WTC11 (cell line): Measurements from ENCODE around the gene ADORA2B.

Experiments
- CREM ChIP-seq: sonication (generic); formaldehyde crosslinking; IDR thresholded peaks from 2 replicates; pipeline ENCODE4 v1.8.1; 2022; ENCODE audit warnings: mild to moderate bottlenecking, missing genetic modification reagents, moderate library complexity
- ZNF416 ChIP-seq: fragments of 250-450 bp; sonication (Bioruptor Pico); IDR thresholded peaks from 2 replicates; pipeline ENCODE4 v1.9.0; 2021; ENCODE audit warnings: mild to moderate bottlenecking, inconsistent platforms
- TF ChIP-seq, protein P1 (sequence below): fragments of 200-600 bp; IDR thresholded peaks from 2 replicates; pipeline ENCODE4 v1.8.0; 2022; ENCODE audit warnings: antibody characterized with exemption
- TF ChIP-seq, protein P2 (sequence below): sonication (generic); formaldehyde crosslinking; IDR thresholded peaks from 2 replicates; pipeline ENCODE4 v1.8.1; 2023; ENCODE audit warnings: mild to moderate bottlenecking, missing genetic modification reagents
- TF ChIP-seq, protein P3 (sequence below): sonication (generic); formaldehyde crosslinking; conservative IDR thresholded peaks from 2 replicates; pipeline ENCODE4 v1.8.1; 2023; ENCODE audit warnings: mild to moderate bottlenecking, low read depth, missing genetic modification reagents, moderate library complexity
- TF ChIP-seq, protein P4 (sequence below): sonication (generic); formaldehyde crosslinking; IDR thresholded peaks from 2 replicates; pipeline ENCODE4 v1.8.0; 2022; ENCODE audit warnings: mild to moderate bottlenecking, missing genetic modification reagents
- TF ChIP-seq, protein P5 (sequence below): sonication (generic); formaldehyde crosslinking; IDR thresholded peaks from 2 replicates; pipeline ENCODE4 v1.8.1; 2023; ENCODE audit warnings: mild to moderate bottlenecking, moderate library complexity, missing genetic modification reagents

DNA sequence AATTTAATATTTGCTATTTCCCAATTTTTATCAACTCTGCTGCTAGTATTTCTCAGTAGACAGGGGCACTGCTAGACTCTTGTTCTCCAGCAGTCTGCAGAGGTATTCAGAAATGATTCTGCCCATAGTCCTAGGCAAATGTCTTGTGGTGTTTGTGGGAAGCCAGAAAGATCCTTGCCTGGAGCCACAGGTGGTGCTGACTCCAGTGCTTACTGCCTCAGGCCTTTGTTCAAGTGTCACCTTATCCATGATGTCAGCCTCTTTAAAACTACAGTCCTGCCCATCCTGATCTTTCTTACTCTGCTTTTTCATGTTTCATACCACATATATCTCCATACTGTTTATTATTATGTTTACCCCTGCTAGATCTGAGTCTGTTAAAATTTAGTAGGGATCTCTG is 28.1 kb downstream of the ADORA2B start:
- TF ChIP-seq, protein P1, sequence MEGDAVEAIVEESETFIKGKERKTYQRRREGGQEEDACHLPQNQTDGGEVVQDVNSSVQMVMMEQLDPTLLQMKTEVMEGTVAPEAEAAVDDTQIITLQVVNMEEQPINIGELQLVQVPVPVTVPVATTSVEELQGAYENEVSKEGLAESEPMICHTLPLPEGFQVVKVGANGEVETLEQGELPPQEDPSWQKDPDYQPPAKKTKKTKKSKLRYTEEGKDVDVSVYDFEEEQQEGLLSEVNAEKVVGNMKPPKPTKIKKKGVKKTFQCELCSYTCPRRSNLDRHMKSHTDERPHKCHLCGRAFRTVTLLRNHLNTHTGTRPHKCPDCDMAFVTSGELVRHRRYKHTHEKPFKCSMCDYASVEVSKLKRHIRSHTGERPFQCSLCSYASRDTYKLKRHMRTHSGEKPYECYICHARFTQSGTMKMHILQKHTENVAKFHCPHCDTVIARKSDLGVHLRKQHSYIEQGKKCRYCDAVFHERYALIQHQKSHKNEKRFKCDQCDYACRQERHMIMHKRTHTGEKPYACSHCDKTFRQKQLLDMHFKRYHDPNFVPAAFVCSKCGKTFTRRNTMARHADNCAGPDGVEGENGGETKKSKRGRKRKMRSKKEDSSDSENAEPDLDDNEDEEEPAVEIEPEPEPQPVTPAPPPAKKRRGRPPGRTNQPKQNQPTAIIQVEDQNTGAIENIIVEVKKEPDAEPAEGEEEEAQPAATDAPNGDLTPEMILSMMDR: no peak
- TF ChIP-seq, protein P2, sequence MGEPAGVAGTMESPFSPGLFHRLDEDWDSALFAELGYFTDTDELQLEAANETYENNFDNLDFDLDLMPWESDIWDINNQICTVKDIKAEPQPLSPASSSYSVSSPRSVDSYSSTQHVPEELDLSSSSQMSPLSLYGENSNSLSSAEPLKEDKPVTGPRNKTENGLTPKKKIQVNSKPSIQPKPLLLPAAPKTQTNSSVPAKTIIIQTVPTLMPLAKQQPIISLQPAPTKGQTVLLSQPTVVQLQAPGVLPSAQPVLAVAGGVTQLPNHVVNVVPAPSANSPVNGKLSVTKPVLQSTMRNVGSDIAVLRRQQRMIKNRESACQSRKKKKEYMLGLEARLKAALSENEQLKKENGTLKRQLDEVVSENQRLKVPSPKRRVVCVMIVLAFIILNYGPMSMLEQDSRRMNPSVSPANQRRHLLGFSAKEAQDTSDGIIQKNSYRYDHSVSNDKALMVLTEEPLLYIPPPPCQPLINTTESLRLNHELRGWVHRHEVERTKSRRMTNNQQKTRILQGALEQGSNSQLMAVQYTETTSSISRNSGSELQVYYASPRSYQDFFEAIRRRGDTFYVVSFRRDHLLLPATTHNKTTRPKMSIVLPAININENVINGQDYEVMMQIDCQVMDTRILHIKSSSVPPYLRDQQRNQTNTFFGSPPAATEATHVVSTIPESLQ (CRISPR knock-in tag): no peak
- TF ChIP-seq, protein P3, sequence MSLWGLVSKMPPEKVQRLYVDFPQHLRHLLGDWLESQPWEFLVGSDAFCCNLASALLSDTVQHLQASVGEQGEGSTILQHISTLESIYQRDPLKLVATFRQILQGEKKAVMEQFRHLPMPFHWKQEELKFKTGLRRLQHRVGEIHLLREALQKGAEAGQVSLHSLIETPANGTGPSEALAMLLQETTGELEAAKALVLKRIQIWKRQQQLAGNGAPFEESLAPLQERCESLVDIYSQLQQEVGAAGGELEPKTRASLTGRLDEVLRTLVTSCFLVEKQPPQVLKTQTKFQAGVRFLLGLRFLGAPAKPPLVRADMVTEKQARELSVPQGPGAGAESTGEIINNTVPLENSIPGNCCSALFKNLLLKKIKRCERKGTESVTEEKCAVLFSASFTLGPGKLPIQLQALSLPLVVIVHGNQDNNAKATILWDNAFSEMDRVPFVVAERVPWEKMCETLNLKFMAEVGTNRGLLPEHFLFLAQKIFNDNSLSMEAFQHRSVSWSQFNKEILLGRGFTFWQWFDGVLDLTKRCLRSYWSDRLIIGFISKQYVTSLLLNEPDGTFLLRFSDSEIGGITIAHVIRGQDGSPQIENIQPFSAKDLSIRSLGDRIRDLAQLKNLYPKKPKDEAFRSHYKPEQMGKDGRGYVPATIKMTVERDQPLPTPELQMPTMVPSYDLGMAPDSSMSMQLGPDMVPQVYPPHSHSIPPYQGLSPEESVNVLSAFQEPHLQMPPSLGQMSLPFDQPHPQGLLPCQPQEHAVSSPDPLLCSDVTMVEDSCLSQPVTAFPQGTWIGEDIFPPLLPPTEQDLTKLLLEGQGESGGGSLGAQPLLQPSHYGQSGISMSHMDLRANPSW (CRISPR knock-in tag): no peak
- TF ChIP-seq ZNF416 (CRISPR knock-in tag) (no peak), CREM (CRISPR knock-in tag) (no peak)
- TF ChIP-seq, protein P4, sequence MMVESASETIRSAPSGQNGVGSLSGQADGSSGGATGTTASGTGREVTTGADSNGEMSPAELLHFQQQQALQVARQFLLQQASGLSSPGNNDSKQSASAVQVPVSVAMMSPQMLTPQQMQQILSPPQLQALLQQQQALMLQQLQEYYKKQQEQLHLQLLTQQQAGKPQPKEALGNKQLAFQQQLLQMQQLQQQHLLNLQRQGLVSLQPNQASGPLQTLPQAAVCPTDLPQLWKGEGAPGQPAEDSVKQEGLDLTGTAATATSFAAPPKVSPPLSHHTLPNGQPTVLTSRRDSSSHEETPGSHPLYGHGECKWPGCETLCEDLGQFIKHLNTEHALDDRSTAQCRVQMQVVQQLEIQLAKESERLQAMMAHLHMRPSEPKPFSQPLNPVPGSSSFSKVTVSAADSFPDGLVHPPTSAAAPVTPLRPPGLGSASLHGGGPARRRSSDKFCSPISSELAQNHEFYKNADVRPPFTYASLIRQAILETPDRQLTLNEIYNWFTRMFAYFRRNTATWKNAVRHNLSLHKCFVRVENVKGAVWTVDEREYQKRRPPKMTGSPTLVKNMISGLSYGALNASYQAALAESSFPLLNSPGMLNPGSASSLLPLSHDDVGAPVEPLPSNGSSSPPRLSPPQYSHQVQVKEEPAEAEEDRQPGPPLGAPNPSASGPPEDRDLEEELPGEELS (CRISPR knock-in tag): no peak
- TF ChIP-seq, protein P5, sequence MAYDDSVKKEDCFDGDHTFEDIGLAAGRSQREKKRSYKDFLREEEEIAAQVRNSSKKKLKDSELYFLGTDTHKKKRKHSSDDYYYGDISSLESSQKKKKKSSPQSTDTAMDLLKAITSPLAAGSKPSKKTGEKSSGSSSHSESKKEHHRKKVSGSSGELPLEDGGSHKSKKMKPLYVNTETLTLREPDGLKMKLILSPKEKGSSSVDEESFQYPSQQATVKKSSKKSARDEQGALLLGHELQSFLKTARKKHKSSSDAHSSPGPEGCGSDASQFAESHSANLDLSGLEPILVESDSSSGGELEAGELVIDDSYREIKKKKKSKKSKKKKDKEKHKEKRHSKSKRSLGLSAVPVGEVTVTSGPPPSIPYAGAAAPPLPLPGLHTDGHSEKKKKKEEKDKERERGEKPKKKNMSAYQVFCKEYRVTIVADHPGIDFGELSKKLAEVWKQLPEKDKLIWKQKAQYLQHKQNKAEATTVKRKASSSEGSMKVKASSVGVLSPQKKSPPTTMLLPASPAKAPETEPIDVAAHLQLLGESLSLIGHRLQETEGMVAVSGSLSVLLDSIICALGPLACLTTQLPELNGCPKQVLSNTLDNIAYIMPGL (CRISPR knock-in tag): no peak
